Kidney (tissue), 14 donors: ENCODE results near the gene MFAP4. TPM values are rescaled to one million over a fixed set of nuclear protein-coding genes. Genes with fewer than 3 reads are reported as not detected.

Experiments used
- DNase-seq, 5 donors: peaks; one replicate each; pipeline ENCODE4 v3.0.0-alpha.2; 2013 to 2020
- FAIRE-seq: peaks from 2 replicates; lab custom pipeline; 2012; peaks lifted over from hg19 to GRCh38; lab: Jason Lieb, UNC
- H3K27ac ChIP-seq, 2 donors: one replicate each; pipeline ENCODE4 v1.7.0; 2013; ENCODE audit warnings: low read depth in 2 of 2, low read length in 2 of 2, inconsistent platforms in 1 of 2
- H3K27me3 ChIP-seq: one replicate; pipeline ENCODE4 v1.7.1; 2013; ENCODE audit warnings: low read length, inconsistent platforms; ENCODE audit not compliant: control insufficient read depth, insufficient read depth
- H3K36me3 ChIP-seq, 3 donors: one replicate each; pipeline versions ENCODE4 v1.7.0 to v1.7.1; 2013; ENCODE audit warnings: low read length in 3 of 3, control low read depth in 1 of 3, inconsistent platforms in 1 of 3; ENCODE audit not compliant: insufficient read depth in 3 of 3, control insufficient read depth in 2 of 3
- H3K4me1 ChIP-seq, 3 donors: one replicate each; pipeline versions ENCODE4 v1.7.0 to v1.7.1; 2013; ENCODE audit warnings: low read length in 3 of 3, inconsistent platforms in 1 of 3, low read depth in 1 of 3; ENCODE audit not compliant: control insufficient read depth in 2 of 3, insufficient read depth in 2 of 3
- H3K4me3 ChIP-seq, 3 donors: one replicate each; pipeline versions ENCODE4 v1.7.0 to v1.8.1; 2013; ENCODE audit warnings: low read length in 3 of 3, control low read depth in 1 of 3, inconsistent platforms in 1 of 3
- H3K9ac ChIP-seq, 3 donors: one replicate each; pipeline versions ENCODE4 v1.7.0 to v1.7.1; 2013; ENCODE audit warnings: low read length in 3 of 3, control low read depth in 1 of 3, inconsistent platforms in 1 of 3
- H3K9me3 ChIP-seq, 3 donors: one replicate each; pipeline versions ENCODE4 v1.7.0 to v1.7.1; 2013; ENCODE audit warnings: low read length in 3 of 3, control low read depth in 1 of 3, inconsistent platforms in 1 of 3; ENCODE audit not compliant: control insufficient read depth in 2 of 3, insufficient read depth in 1 of 3
- intact Hi-C: fragments of 100-400 bp; cut with DNase I; formaldehyde crosslinking; loops from one replicate; pipeline ENCODE4 v1.11.1; 2022
- polyA plus RNA-seq: library from polyadenylated mRNA; stranded (reverse); fragments of 350-450 nt; fragmentation: Illumina TruSeq; extraction: RNeasy Lipid Tissue Mini Kit (QIAGEN cat#74804); gene quantifications from one replicate; pipeline ENCODE4 v1.2.3, GENCODE V29; 2014; ENCODE audit warnings: low read depth, low replicate concordance; ENCODE audit not compliant: insufficient read depth
- total RNA-seq: library from RNA; stranded (reverse); fragmentation: NEBNext Ultra II Directional; extraction: Animal tissue kit (Norgen Biotek cat#: 25700); gene quantifications from one replicate; pipeline ENCODE4 v1.2.1, GENCODE V29; 2021
- TF ChIP-seq, protein P1 (sequence below): IDR thresholded peaks from 3 replicates; pipeline ENCODE4 v1.5.1; 2012; ENCODE audit warnings: mild to moderate bottlenecking, moderate library complexity, borderline replicate concordance; ENCODE audit not compliant: insufficient read depth; ENCODE audit errors: extremely low read depth
- donor health status: control.
- donor health status: control.
- donor health status: control.
- donor health status: control.
- donor health status: control.
- donor health status: DM: yes; HTN: yes; CAD: no.
- donor health status: Normal renal cell carcinoma (clear cell type).

MFAP4 gene
- total and polyA plus RNA-seq, 2 donors from 2014 or later = 27.6 to 51.1 TPM

DNA sequence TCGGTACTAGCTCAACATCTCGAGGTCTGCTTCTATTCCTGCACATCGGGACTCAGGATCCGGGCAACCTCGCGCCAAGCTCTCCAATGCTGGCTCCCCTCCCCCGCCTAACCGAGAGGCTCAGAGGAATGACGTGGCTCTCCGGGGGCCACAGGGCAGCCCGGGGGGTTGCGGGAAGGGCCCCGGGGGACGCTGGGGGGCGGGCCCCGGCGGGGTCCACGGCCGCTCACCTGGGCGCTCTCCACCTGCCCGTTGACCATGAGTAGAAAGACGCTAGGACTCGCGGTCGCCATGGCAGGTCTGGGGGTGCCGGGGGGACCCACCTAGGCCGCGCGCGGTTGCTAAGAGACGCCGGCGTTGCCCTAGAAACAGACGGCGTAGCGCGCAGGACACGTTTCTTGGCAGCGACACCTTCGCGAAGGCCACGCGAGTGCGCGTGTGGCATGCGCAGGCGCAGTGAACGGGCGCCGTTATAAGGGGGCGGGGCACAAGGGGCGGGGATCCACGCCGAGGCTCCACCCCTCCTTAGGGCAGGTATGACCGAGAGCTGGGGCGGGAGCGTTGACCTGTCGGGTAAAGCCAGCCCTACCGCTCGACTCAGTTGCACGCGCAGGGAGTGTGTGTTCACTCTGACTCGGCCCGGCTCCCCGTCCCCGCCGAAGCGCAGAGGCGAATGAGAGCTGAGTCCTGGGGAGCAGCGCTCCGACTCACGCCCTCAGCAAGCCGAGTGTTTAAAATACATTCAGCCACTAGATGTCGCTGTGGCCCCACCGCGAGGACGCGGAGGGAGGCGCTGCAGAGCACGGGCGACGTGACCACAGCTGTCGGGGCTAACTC, 24.5 kb downstream of the MFAP4 start, which contains the start of gene B9D1:
Gene B9D1 (minus strand): TSS at position 447 of the 837 bp plus-strand sequence. CDS start 154 bp downstream, at position 293.
- intact Hi-C loops = loop anchor here (10.0 kb wide), 1 partner anchor 82 kb away; no protein-coding TSS in a partner anchor
- DNase-seq (peak; percentile 95 to 98 (median 97)), FAIRE-seq (no peak)
- peaks cover 0 to 5% (median 0%) of the 10 kb centered on the region in 3 donors for H3K36me3 ChIP-seq
- H3K4me1 ChIP-seq = peaks cover 0 to 5% (median 0%) of the 10 kb centered on the region in 3 donors
- TF ChIP-seq, protein P1, sequence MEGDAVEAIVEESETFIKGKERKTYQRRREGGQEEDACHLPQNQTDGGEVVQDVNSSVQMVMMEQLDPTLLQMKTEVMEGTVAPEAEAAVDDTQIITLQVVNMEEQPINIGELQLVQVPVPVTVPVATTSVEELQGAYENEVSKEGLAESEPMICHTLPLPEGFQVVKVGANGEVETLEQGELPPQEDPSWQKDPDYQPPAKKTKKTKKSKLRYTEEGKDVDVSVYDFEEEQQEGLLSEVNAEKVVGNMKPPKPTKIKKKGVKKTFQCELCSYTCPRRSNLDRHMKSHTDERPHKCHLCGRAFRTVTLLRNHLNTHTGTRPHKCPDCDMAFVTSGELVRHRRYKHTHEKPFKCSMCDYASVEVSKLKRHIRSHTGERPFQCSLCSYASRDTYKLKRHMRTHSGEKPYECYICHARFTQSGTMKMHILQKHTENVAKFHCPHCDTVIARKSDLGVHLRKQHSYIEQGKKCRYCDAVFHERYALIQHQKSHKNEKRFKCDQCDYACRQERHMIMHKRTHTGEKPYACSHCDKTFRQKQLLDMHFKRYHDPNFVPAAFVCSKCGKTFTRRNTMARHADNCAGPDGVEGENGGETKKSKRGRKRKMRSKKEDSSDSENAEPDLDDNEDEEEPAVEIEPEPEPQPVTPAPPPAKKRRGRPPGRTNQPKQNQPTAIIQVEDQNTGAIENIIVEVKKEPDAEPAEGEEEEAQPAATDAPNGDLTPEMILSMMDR = peak; percentile 98
- peak within 1 kb of the TSS; percentile 50 to 86 for H3K27ac ChIP-seq
- H3K27me3 ChIP-seq = no peaks in the 10 kb centered on the region
- no peaks in the 10 kb centered on the region for H3K9me3 ChIP-seq
- peak within 1 kb of the TSS; percentile 4 to 94 (median 86) for H3K9ac ChIP-seq
- H3K4me3 ChIP-seq = peak within 1 kb of the TSS; percentile 60 to 91 (median 85)

DNA sequence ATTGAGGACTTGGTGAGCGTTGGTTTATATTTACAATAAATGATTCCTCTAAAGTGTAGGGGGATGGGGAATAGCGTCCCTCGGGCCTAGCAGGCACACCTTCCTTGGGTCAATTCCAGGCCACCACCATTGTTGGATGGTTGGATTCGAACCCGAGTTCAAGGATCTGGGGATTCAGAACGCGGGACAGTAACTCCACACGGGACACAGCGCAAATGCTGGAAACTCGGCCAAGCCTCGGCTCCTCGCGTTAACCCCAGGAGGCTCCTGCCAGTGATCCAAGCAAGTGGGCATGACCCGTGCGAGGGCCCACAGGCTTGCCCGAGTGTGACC, 25.1 kb downstream of the MFAP4 start:
- peaks cover 0 to 5% (median 0%) of the 10 kb centered on the region in 3 donors for H3K4me1 ChIP-seq
- H3K27me3 ChIP-seq = no peaks in the 10 kb centered on the region
- H3K4me3 ChIP-seq = peak overlapping the region; percentile 60 to 91 (median 85)
- H3K36me3 ChIP-seq = peaks cover 0 to 10% (median 0%) of the 10 kb centered on the region in 3 donors
- intact Hi-C loops = loop anchor here (10.0 kb wide), 1 partner anchor 83 kb away; no protein-coding TSS in a partner anchor
- peak overlapping the region in 1 of 2 donors; percentile 86 for H3K27ac ChIP-seq
- H3K9me3 ChIP-seq = no peaks in the 10 kb centered on the region
- FAIRE-seq (no peak), DNase-seq (no peak)
- TF ChIP-seq, protein P1 = no peak
- peak overlapping the region; percentile 4 to 94 (median 86) for H3K9ac ChIP-seq

DNA sequence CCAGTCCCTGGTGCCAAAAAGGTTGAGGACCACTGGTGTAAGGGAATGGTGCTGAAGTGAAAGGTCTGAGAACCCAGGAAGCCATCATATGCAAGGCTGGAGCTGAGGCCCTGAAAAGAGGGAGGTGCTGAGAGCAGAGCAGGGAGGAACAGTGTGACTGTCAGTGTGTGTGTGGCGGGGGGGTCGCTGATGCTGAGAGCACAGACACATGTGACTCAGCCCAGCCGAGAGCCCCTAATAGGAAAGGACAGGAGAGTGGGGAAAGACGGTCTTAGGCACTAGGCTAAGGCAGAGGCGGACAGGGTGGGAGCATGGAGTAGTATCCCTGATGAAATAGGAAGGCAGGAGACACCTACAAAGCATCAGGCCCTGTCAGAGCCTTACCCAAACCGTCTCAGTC, 25.7 kb downstream of the MFAP4 start:
- intact Hi-C loops = loop anchor here (10.0 kb wide), 1 partner anchor 83 kb away; no protein-coding TSS in a partner anchor
- no peak for FAIRE-seq
- H3K9me3 ChIP-seq = no peaks in the 10 kb centered on the region
- TF ChIP-seq, protein P1 = no peak
- H3K4me3 ChIP-seq = no peak overlapping the region
- H3K27me3 ChIP-seq = no peaks in the 10 kb centered on the region
- peaks cover 0 to 5% (median 0%) of the 10 kb centered on the region in 3 donors for H3K4me1 ChIP-seq
- H3K27ac ChIP-seq = no peak overlapping the region
- peak overlapping the region in 1 of 3 donors; percentile 40 for H3K9ac ChIP-seq
- peak in 1 of 5 donors; percentile 55 for DNase-seq
- peaks cover 0 to 10% (median 0%) of the 10 kb centered on the region in 3 donors for H3K36me3 ChIP-seq
